Measurements from ENCODE around the gene SLC11A2. TPM values are rescaled to one million over a fixed set of nuclear protein-coding genes. Genes with fewer than 3 reads are reported as not detected.

SLC11A2 gene
- total and polyA plus RNA-seq, 2 experiments from 2014 or later, result 18.7 to 22.8 TPM

DNA sequence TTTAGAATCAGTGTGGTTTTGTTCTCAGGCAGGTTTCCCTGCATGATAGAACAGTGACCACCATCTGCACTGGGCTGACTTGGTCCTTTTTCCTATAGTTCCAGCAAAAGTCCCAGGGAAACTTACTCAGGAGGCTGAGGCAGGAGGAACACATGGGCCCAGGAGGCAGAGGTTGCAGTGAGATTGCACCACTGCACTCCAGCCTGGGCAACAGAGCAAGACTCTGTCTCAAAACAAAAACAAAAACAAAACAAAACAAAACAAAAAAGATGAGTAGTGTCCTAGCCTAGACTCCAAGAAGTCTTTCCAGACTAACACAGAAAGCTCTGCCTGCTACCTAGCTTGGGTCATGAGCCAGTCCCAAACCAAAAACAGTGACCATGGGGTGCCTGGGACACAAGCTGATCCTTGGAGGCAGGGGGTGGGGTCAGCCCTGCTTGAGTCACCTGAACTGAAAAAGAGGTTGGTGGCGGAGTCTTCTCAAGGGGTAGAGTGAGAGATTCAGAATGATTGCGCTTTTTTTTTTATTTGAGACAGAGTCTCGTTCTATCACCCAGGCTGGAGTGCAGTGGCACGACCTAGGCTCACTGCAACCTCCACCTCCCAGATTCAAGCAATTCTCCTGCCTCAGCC lies 7.4 kb upstream of the SLC11A2 start:
- Histone ChIP-seq H3K9ac (no peak overlapping the region), H3K9me3 (ENCODE audit: low read depth) (no peaks in the 10 kb centered on the region), H3K27me3 (replicated peaks; ENCODE audit: insufficient read depth) (no peaks in the 10 kb centered on the region), H4K20me1 (ENCODE audit: insufficient read depth) (no peaks in the 10 kb centered on the region), H3K4me2 (ENCODE audit: unreplicated experiment) (no peak overlapping the region), H3K27ac (no peak overlapping the region), H3K79me2 (ENCODE audit: insufficient read depth) (no peaks in the 10 kb centered on the region), H3K36me3 (ENCODE audit: low read depth) (no peaks in the 10 kb centered on the region), H3K4me1 (ENCODE audit: insufficient read depth) (no peaks in the 10 kb centered on the region; the same call in 1 of the 2 replicates), H2AFZ (no peak overlapping the region), H3K4me3 (no peak overlapping the region), H3F3A (ENCODE audit: insufficient read depth) (0 out of 2 replicates have a peak, but pooled peaks cover 7% of the 10 kb centered on the region), H3K9me2 (ENCODE audit: insufficient read depth) (no peaks in the 10 kb centered on the region)
- 98 to 100% methylated on average over 4 of the region's 4 CpGs for WGBS, 2 experiments (ENCODE audit: low coverage in 1 of 2, low lambda C conversion rate in 2 of 2, missing lambda C conversion rate in 2 of 2)
- no peak for DNase-seq
- no peak for TF ChIP-seq EZH2phosphoT487 (IDR thresholded peaks at IDR 0.05; ENCODE audit: insufficient read depth, low read depth)
- TF ChIP-seq EZH2 (IDR thresholded peaks at IDR 0.05; ENCODE audit: insufficient read depth, poor library complexity, severe bottlenecking), result no peak
- in situ Hi-C loops (cut with MboI), result no loop called here

- Histone ChIP-seq H3K36me3 (ENCODE audit: low read depth) (no peaks in the 10 kb centered on the region), H2AFZ (no peak overlapping the region), H3K9me2 (ENCODE audit: insufficient read depth) (no peaks in the 10 kb centered on the region), H3K27ac (no peak overlapping the region), H3F3A (ENCODE audit: insufficient read depth) (0 out of 2 replicates have a peak, but pooled peaks cover 1% of the 10 kb centered on the region), H3K4me1 (ENCODE audit: insufficient read depth) (no peaks in the 10 kb centered on the region), H3K9me3 (ENCODE audit: low read depth) (no peaks in the 10 kb centered on the region), H3K4me2 (ENCODE audit: unreplicated experiment) (no peak overlapping the region), H3K9ac (no peak overlapping the region), H3K27me3 (replicated peaks; ENCODE audit: insufficient read depth) (no peaks in the 10 kb centered on the region), H3K79me2 (ENCODE audit: insufficient read depth) (no peaks in the 10 kb centered on the region), H3K4me3 (no peak overlapping the region), H4K20me1 (ENCODE audit: insufficient read depth) (no peaks in the 10 kb centered on the region)
- in situ Hi-C loops (cut with MboI), result no loop called here
- WGBS, 2 experiments (ENCODE audit: low coverage in 1 of 2, low lambda C conversion rate in 2 of 2, missing lambda C conversion rate in 2 of 2), result 50% methylated on average over 2 of the region's 2 CpGs
- no peak for DNase-seq
- TF ChIP-seq EZH2phosphoT487 (IDR thresholded peaks at IDR 0.05; ENCODE audit: insufficient read depth, low read depth), result no peak
- no peak for TF ChIP-seq EZH2 (IDR thresholded peaks at IDR 0.05; ENCODE audit: insufficient read depth, poor library complexity, severe bottlenecking)
Observed at GRCh38 chr12:51033048-51033447, 6.9 kb upstream of the SLC11A2 start.

GRCh38 chr12:51028813-51029150 lies 2.6 kb upstream of the SLC11A2 start:
- Histone ChIP-seq H3K27ac (no peak overlapping the region), H3K4me2 (ENCODE audit: unreplicated experiment) (peak overlapping the region; percentile 23), H3F3A (ENCODE audit: insufficient read depth) (peaks cover 19% of the 10 kb centered on the region), H3K4me3 (no peak overlapping the region), H3K9me3 (ENCODE audit: low read depth) (no peaks in the 10 kb centered on the region), H3K9me2 (ENCODE audit: insufficient read depth) (no peaks in the 10 kb centered on the region), H3K9ac (no peak overlapping the region), H3K79me2 (ENCODE audit: insufficient read depth) (peaks cover 12% of the 10 kb centered on the region), H4K20me1 (ENCODE audit: insufficient read depth) (no peaks in the 10 kb centered on the region), H2AFZ (peak overlapping the region; percentile 62), H3K4me1 (ENCODE audit: insufficient read depth) (peaks cover 11% of the 10 kb centered on the region), H3K36me3 (ENCODE audit: low read depth) (no peaks in the 10 kb centered on the region), H3K27me3 (replicated peaks; ENCODE audit: insufficient read depth) (no peaks in the 10 kb centered on the region)
- 48 to 54% methylated on average over 5 of the region's 5 CpGs for WGBS, 2 experiments (ENCODE audit: low coverage in 1 of 2, low lambda C conversion rate in 2 of 2, missing lambda C conversion rate in 2 of 2)
- peak; percentile 45 for DNase-seq
- in situ Hi-C loops (cut with MboI), result no loop called here
- TF ChIP-seq EZH2phosphoT487 (IDR thresholded peaks at IDR 0.05; ENCODE audit: insufficient read depth, low read depth), result no peak
- TF ChIP-seq EZH2 (IDR thresholded peaks at IDR 0.05; ENCODE audit: insufficient read depth, poor library complexity, severe bottlenecking), result no peak

DNA sequence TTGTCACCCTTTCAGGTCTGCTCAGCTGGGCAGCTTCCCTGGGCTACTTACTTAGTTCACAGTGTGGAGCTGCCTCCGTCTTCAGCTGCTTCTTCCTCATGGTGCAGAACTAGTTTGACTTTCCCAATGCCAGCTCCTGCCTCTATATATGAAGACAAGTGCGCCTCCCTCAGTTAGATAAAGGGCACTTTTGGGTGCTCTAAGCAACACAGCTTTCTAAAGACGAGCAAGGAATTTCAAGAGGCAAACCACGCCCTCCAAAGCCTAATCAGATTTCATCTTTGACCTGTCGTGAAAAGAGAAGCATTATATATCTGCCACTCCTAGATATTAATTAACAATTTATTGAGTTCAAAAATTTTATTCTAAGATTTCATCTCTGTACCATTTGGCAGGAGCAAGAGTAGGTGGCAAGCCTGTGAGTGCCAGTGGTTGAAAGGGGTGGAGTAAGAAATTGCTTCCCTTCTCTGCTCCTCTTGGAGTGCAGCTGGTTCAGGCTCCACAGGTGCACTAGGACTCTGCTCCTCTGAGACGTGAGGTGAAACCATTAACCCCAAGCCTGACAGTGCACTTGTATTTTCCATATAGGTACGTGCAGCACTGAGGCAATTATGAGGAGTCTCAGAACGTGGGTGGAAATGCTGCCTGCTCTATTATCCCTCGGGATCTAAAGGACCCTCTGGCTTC lies 2.1 kb upstream of the SLC11A2 start:
- in situ Hi-C loops (cut with MboI), result no loop called here
- Histone ChIP-seq H3K4me1 (ENCODE audit: insufficient read depth) (peaks cover 15% of the 10 kb centered on the region), H3K27ac (no peak overlapping the region), H4K20me1 (ENCODE audit: insufficient read depth) (no peaks in the 10 kb centered on the region), H3F3A (ENCODE audit: insufficient read depth) (peaks cover 24% of the 10 kb centered on the region), H2AFZ (peak overlapping the region; percentile 62), H3K4me2 (ENCODE audit: unreplicated experiment) (peak overlapping the region; percentile 23), H3K9me3 (ENCODE audit: low read depth) (no peaks in the 10 kb centered on the region), H3K79me2 (ENCODE audit: insufficient read depth) (peaks cover 17% of the 10 kb centered on the region), H3K9me2 (ENCODE audit: insufficient read depth) (no peaks in the 10 kb centered on the region), H3K4me3 (no peak overlapping the region), H3K36me3 (ENCODE audit: low read depth) (no peaks in the 10 kb centered on the region), H3K27me3 (replicated peaks; ENCODE audit: insufficient read depth) (no peaks in the 10 kb centered on the region), H3K9ac (no peak overlapping the region)
- WGBS, 2 experiments (ENCODE audit: low coverage in 1 of 2, low lambda C conversion rate in 2 of 2, missing lambda C conversion rate in 2 of 2), result 9 to 10% methylated on average over 9 of the region's 9 CpGs
- TF ChIP-seq EZH2 (IDR thresholded peaks at IDR 0.05; ENCODE audit: insufficient read depth, poor library complexity, severe bottlenecking) (no peak), EZH2phosphoT487 (IDR thresholded peaks at IDR 0.05; ENCODE audit: insufficient read depth, low read depth) (no peak)
- DNase-seq, result peak; percentile 77
